ENCODE data around the gene B4GALNT2.

The B4GALNT2 gene

DNA sequence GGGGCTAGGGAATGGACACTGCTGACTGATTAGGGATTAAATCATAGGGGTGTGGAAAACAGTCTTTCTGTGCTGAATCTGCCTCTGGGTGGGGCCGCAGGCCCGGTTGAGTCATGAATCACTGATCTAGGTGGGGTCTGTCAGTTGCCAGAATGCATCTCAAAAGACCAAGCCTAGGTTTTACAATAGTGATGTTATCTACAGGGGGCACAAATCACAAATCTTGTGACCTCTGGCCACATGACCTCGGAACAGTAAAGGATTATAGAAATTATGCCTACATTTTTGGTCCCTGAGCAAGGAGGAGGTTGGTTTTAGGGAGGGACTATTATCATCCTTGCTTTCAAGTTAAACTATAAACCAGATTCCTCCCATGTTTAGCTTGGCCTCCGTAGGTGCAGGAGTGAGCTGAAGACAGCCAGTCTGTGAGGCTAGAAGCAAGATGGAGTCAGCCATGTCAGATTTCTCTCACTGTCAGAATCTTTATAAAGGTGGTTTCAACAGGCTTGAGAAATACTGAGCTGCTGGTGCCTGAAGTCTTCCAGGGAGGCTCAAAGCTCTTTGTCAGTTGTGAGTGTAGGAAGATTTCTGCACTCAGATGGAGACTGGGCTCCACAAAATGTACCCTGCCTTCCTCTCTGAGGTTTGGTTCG is 64.9 kb downstream of the B4GALNT2 start:
- Histone ChIP-seq H3K36me3 (ENCODE audit: control insufficient read depth in 1 of 2, insufficient read depth in 2 of 2, low read length in 2 of 2) (no peaks in the 10 kb centered on the region), H3K27me3 (ENCODE audit: low read depth, low read length) (no peaks in the 10 kb centered on the region), H3K27ac (ENCODE audit: low read length) (no peak overlapping the region), H3K4me3 (ENCODE audit: low read depth in 1 of 2, low read length in 2 of 2) (no peak overlapping the region), H3K4me1 (ENCODE audit: control insufficient read depth in 1 of 2, insufficient read depth in 2 of 2, low read length in 2 of 2) (peaks cover 0 to 4% of the 10 kb centered on the region in 2 donors), H3K9me3 (ENCODE audit: control insufficient read depth in 1 of 2, low read length in 2 of 2) (no peaks in the 10 kb centered on the region)

DNA sequence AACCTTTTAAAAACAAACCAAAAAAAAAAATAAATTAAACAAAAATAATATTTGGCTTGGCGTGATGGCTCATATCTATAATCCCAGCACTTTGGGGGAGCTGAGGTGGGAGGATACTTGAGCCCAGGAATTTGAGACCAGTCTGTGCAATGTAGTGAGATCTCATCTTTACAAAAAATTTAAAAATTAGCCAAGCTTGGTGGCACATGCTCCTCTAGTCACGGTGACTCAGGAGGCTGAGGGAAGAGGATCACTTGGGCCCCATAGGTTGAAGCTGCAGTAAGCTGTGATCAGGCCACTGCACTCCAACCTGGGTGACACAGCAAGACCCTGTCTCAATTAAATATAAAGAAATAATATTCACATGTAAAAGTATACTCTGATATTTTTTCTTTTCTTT is 65.6 kb downstream of the B4GALNT2 start:
- Histone ChIP-seq H3K4me3 (ENCODE audit: low read depth in 1 of 2, low read length in 2 of 2) (no peak overlapping the region), H3K27ac (ENCODE audit: low read length) (no peak overlapping the region), H3K27me3 (ENCODE audit: low read depth, low read length) (no peaks in the 10 kb centered on the region), H3K4me1 (ENCODE audit: control insufficient read depth in 1 of 2, insufficient read depth in 2 of 2, low read length in 2 of 2) (peaks cover 0 to 2% of the 10 kb centered on the region in 2 donors), H3K36me3 (ENCODE audit: control insufficient read depth in 1 of 2, insufficient read depth in 2 of 2, low read length in 2 of 2) (no peaks in the 10 kb centered on the region), H3K9me3 (ENCODE audit: control insufficient read depth in 1 of 2, low read length in 2 of 2) (no peaks in the 10 kb centered on the region)

DNA sequence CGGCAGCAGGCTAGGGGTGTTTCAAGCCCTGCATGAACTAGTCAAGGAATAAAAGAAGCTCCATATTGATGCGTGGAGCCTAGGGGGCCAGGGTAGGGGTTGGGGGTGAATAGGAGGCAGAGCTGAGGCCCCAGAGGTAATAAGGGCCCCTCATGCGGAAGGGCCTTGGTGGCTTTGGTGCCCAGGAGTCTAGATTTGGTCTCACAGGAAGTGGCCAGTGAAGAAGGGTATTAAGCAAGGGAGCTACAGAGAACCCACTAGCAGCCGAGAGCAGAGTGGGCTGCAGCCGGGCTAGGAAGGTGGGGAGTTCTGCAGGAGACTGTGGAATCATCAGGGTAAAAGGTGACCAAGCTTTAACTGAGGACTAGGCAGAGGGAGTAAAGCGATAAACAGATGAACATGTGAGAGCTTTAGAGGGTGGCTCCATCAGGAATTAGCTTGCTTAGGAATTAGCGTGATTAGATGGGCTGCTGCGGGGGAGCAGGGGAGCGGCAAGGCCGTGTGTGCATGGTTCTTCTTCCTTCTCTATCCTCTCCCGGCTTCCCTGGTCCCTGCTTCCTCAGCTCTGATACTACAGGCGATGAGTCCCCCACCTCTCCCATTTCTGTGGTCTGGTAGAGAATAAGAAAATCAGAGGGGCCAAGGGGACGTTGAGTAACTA is 68.0 kb downstream of the B4GALNT2 start:
- Histone ChIP-seq H3K4me3 (ENCODE audit: low read depth in 1 of 2, low read length in 2 of 2) (no peak overlapping the region), H3K36me3 (ENCODE audit: control insufficient read depth in 1 of 2, insufficient read depth in 2 of 2, low read length in 2 of 2) (no peaks in the 10 kb centered on the region), H3K27me3 (ENCODE audit: low read depth, low read length) (no peaks in the 10 kb centered on the region), H3K4me1 (ENCODE audit: control insufficient read depth in 1 of 2, insufficient read depth in 2 of 2, low read length in 2 of 2) (no peaks in the 10 kb centered on the region), H3K9me3 (ENCODE audit: control insufficient read depth in 1 of 2, low read length in 2 of 2) (no peaks in the 10 kb centered on the region), H3K27ac (ENCODE audit: low read length) (no peak overlapping the region)

DNA sequence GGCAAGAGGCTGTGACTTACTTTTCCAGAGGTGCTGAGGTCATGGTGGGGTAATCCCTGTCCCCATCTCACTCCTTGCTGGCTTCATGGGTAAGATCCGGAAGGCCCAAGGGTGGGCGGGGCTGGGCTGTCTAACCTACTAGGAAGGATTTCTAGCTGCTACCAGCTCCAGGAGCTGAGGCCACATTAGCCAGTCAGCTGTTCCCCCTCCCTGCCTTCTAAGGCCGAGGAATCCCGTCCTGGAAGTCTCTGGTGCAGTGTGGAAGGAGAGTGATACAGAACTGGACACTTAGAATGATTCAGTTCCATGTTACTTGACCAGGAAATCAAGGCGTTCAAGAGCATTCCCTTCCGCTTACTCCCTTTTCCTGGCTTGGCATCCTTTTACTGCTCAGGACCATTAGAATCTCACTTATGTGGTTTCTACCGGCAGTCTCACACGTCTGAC is 68.9 kb downstream of the B4GALNT2 start:
- Histone ChIP-seq H3K4me1 (ENCODE audit: control insufficient read depth in 1 of 2, insufficient read depth in 2 of 2, low read length in 2 of 2) (no peaks in the 10 kb centered on the region), H3K27ac (ENCODE audit: low read length) (no peak overlapping the region), H3K4me3 (ENCODE audit: low read depth in 1 of 2, low read length in 2 of 2) (no peak overlapping the region), H3K9me3 (ENCODE audit: control insufficient read depth in 1 of 2, low read length in 2 of 2) (no peaks in the 10 kb centered on the region), H3K36me3 (ENCODE audit: control insufficient read depth in 1 of 2, insufficient read depth in 2 of 2, low read length in 2 of 2) (no peaks in the 10 kb centered on the region), H3K27me3 (ENCODE audit: low read depth, low read length) (no peaks in the 10 kb centered on the region)

DNA sequence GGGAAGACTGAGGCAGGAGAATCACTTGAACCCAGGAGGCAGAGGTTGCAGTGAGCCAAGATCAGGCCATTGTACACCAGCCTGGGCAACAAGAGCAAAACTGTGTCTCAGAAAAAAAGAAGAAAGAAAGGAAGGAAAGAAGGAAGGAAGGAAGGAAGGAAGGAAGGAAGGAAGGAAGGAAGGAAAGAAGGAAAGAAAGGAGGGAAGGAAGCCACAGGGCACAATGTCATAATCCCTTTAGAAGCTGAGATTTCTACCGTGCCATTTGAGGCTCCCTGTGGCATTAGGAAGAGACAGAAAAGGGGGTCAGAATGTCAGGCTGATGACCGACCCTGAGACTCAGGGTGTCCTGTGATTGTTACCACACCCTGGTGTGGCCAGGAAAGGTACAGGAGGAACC is 71.2 kb downstream of the B4GALNT2 start:
- no peaks in the 10 kb centered on the region for H3K4me1 ChIP-seq (ENCODE audit: control insufficient read depth in 1 of 2, insufficient read depth in 2 of 2, low read length in 2 of 2)
- no peaks in the 10 kb centered on the region for H3K9me3 ChIP-seq (ENCODE audit: control insufficient read depth in 1 of 2, low read length in 2 of 2)
- H3K36me3 ChIP-seq (ENCODE audit: control insufficient read depth in 1 of 2, insufficient read depth in 2 of 2, low read length in 2 of 2), result no peaks in the 10 kb centered on the region
- no peaks in the 10 kb centered on the region for H3K27me3 ChIP-seq (ENCODE audit: low read depth, low read length)
- H3K4me3 ChIP-seq (ENCODE audit: low read depth in 1 of 2, low read length in 2 of 2), result no peak overlapping the region
- H3K27ac ChIP-seq (ENCODE audit: low read length), result no peak overlapping the region

DNA sequence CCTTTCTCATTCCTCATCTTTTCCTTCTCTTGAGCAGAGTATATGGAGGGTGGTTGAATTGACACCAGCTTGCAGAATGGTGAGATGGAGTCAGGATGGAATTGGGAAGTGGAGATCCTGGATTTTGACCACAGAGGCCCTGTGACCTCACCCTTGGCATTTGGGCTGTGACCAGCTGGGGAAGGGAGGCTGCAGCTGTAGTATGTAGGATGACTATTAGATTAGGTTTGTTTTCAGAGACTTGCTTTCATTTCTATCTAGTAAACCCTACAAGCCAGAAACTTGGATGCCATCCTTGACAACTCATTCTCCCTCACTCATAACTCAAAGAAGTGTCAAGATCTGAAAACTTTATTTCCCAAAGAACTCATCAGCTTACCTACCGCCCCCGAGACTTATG is 71.9 kb downstream of the B4GALNT2 start:
- Histone ChIP-seq H3K27me3 (ENCODE audit: low read depth, low read length) (no peaks in the 10 kb centered on the region), H3K27ac (ENCODE audit: low read length) (no peak overlapping the region), H3K9me3 (ENCODE audit: control insufficient read depth in 1 of 2, low read length in 2 of 2) (no peaks in the 10 kb centered on the region), H3K36me3 (ENCODE audit: control insufficient read depth in 1 of 2, insufficient read depth in 2 of 2, low read length in 2 of 2) (no peaks in the 10 kb centered on the region), H3K4me1 (ENCODE audit: control insufficient read depth in 1 of 2, insufficient read depth in 2 of 2, low read length in 2 of 2) (no peaks in the 10 kb centered on the region), H3K4me3 (ENCODE audit: low read depth in 1 of 2, low read length in 2 of 2) (no peak overlapping the region)

DNA sequence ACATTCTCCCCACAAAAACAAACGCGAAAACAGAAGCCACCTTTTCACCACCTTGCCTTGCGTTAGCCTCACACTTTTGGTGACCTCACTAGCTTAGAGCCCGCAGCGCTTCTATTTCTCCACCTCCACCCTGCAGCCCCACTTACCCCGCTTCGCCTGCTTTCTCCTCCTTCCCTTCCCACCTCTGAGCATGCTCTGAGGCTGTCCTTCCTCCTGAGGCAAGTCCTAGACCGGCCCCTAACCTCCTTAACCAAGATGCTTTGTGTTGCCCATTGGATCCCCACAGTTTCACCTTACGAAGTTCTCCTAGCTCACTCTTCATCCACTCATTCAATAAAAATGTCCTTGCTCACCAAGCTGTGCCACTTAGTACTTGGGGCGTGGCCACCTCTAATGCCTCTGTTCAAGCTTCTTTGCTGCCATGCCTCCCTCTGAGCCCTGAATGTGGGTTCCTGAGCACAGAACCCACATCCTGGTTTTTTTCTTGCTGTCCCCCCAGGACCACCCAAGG is 76.5 kb downstream of the B4GALNT2 start:
- Histone ChIP-seq H3K4me1 (ENCODE audit: control insufficient read depth in 1 of 2, insufficient read depth in 2 of 2, low read length in 2 of 2) (peaks cover 0 to 8% of the 10 kb centered on the region in 2 donors), H3K36me3 (ENCODE audit: control insufficient read depth in 1 of 2, insufficient read depth in 2 of 2, low read length in 2 of 2) (no peaks in the 10 kb centered on the region), H3K27ac (ENCODE audit: low read length) (peak overlapping the region; percentile 60), H3K9me3 (ENCODE audit: control insufficient read depth in 1 of 2, low read length in 2 of 2) (no peaks in the 10 kb centered on the region), H3K27me3 (ENCODE audit: low read depth, low read length) (no peaks in the 10 kb centered on the region), H3K4me3 (ENCODE audit: low read depth in 1 of 2, low read length in 2 of 2) (no peak overlapping the region)

DNA sequence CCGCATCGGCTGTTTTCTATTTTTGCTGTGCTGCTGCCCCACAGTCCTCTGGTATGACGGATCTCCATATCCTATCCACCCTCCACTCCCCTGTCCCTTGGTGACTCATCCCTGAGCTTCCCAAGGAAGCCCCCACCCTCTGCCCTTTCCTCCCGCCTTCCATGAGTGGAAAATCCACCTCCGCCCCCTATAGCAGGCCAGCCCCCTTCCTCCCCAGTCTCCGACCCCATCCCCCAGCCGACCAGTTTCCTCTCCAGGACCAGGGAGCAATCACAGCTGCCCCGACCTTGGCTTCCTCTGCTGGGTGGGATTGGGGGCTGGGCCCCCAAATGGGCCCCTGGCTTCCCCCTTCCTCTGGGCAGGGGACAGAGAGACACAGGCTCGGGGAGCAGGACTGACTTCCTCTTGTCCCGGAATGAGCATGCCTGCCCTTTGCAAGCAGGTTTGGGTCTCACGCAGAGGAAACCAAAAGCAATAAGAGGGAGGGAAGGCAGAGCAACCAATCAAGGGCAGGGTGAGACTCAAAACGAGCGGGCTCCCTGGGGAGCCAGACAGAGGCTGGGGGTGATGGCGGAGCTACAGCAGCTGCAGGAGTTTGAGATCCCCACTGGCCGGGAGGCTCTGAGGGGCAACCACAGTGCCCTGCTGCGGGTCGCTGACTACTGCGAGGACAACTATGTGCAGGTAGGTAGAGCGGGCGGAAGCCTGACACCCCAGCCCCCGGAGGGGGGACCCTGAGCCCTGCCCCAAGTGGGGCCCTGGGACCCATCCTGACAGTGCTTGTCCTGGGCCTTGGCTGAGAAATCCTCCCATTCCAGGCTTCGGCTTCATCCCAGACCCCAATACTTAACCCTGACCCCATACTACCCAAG is 77.8 kb downstream of the B4GALNT2 start, which contains the start of the genes ABI3 and GNGT2:
ABI3 (plus strand) TSS at position 550 of the 872 bp plus-strand sequence; CDS start at position 568, 18 bp downstream.
GNGT2 (minus strand) TSS at position 417 of the 872 bp plus-strand sequence. CDS start 3,152 bp downstream, outside the sequence.
- Histone ChIP-seq H3K9me3 (ENCODE audit: control insufficient read depth in 1 of 2, low read length in 2 of 2) (no peaks in the 10 kb centered on the region), H3K4me1 (ENCODE audit: control insufficient read depth in 1 of 2, insufficient read depth in 2 of 2, low read length in 2 of 2) (peaks cover 5 to 14% of the 10 kb centered on the region in 2 donors), H3K4me3 (ENCODE audit: low read depth in 1 of 2, low read length in 2 of 2) (peak within 1 kb of the TSS; percentile 41 to 56), H3K36me3 (ENCODE audit: control insufficient read depth in 1 of 2, insufficient read depth in 2 of 2, low read length in 2 of 2) (no peaks in the 10 kb centered on the region), H3K27me3 (ENCODE audit: low read depth, low read length) (no peaks in the 10 kb centered on the region), H3K27ac (ENCODE audit: low read length) (peak within 1 kb of the TSS; percentile 60)

DNA sequence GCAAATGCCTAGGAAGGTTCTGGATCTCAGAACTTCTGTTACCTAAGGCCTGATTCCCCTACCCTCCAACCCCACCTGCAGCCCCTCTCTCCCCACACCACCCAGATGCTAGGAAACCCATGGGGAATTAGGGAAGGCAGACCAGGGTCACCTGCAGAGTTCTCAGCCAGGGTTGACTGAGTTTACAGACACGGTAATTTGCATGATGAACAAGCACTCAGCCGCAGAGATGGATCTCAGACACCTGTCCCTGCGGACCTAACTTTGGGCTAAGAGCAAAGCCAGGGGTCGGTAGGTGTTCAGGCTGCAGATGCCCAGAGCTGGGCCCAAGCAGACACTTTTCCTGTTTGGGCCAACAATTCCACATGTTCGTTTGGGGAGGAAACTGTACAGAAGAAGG is 80.8 kb downstream of the B4GALNT2 start:
- peaks cover 13 to 27% of the 10 kb centered on the region in 2 donors for H3K4me1 ChIP-seq (ENCODE audit: control insufficient read depth in 1 of 2, insufficient read depth in 2 of 2, low read length in 2 of 2)
- peak overlapping the region in 1 of 2 donors; percentile 11 for H3K4me3 ChIP-seq (ENCODE audit: low read depth in 1 of 2, low read length in 2 of 2)
- no peak overlapping the region for H3K27ac ChIP-seq (ENCODE audit: low read length)
- no peaks in the 10 kb centered on the region for H3K36me3 ChIP-seq (ENCODE audit: control insufficient read depth in 1 of 2, insufficient read depth in 2 of 2, low read length in 2 of 2)
- no peaks in the 10 kb centered on the region for H3K9me3 ChIP-seq (ENCODE audit: control insufficient read depth in 1 of 2, low read length in 2 of 2)
- H3K27me3 ChIP-seq (ENCODE audit: low read depth, low read length), result no peaks in the 10 kb centered on the region

DNA sequence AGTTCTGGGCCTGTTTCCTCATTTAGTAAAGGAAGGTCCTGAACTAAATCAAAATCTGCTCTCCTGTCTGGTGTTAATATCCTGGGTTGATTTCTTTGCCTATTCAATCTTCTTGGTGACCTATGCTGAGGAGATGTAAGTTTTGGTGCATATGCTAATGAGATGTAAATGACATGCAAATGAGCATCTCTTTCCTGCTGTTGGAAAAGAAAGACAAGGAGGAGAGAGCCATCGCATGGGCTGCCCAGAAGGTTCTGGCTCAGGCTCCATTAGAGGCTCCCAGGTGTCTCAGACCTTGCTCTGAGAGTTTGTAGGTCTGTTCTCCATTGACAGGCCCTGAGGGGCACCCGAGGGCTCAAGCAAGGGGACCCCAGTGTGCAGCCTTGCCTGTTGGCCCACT is 81.3 kb downstream of the B4GALNT2 start:
- H3K4me3 ChIP-seq (ENCODE audit: low read depth in 1 of 2, low read length in 2 of 2), result no peak overlapping the region
- H3K9me3 ChIP-seq (ENCODE audit: control insufficient read depth in 1 of 2, low read length in 2 of 2), result no peaks in the 10 kb centered on the region
- no peak overlapping the region for H3K27ac ChIP-seq (ENCODE audit: low read length)
- peaks cover 13 to 27% of the 10 kb centered on the region in 2 donors for H3K4me1 ChIP-seq (ENCODE audit: control insufficient read depth in 1 of 2, insufficient read depth in 2 of 2, low read length in 2 of 2)
- no peaks in the 10 kb centered on the region for H3K27me3 ChIP-seq (ENCODE audit: low read depth, low read length)
- no peaks in the 10 kb centered on the region for H3K36me3 ChIP-seq (ENCODE audit: control insufficient read depth in 1 of 2, insufficient read depth in 2 of 2, low read length in 2 of 2)
